GM10266 (cell line): ENCODE results near the gene PTPRT.

Source experiments
- DNase-seq: peaks from one replicate; pipeline ENCODE4 v3.0.0; 2012; ENCODE audit errors: extremely low spot score
- CTCF ChIP-seq: IDR thresholded peaks from 2 replicates; pipeline ENCODE4 v1.5.1; 2012; ENCODE audit warnings: mild to moderate bottlenecking, low read depth; ENCODE audit not compliant: control insufficient read depth, insufficient read depth; ENCODE audit errors: missing control alignments

The PTPRT gene

GRCh38 chr20:42649748-42650147 is 540.0 kb downstream of the PTPRT start:
- no peak for DNase-seq
- TF ChIP-seq CTCF: no peak

DNA sequence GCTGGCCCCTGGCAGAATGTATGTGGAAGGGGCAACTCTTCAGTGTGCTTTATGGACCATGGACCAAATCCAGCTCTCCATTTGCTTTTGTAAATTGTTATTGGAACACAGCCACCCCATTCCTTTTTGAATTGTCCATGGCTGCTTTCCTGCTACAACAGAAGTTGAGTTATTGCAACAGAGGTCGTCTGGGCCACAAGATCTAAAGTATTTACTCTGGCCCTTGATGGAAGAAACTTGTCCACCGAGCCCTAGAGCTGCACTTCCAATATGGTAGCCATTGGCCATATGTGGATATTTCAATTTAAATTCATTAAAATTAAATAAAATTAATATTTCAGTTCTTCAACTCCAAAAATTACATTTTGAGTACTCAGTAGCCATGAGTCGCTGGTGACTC is 543.5 kb downstream of the PTPRT start:
- TF ChIP-seq CTCF: no peak
- DNase-seq: no peak

- no peak for DNase-seq
- TF ChIP-seq CTCF: no peak
Measured at GRCh38 chr20:42641886-42642285, 547.8 kb downstream of the PTPRT start.

- no peak for TF ChIP-seq CTCF
- DNase-seq: no peak
Measured at GRCh38 chr20:42639140-42639539, 550.6 kb downstream of the PTPRT start.

DNA sequence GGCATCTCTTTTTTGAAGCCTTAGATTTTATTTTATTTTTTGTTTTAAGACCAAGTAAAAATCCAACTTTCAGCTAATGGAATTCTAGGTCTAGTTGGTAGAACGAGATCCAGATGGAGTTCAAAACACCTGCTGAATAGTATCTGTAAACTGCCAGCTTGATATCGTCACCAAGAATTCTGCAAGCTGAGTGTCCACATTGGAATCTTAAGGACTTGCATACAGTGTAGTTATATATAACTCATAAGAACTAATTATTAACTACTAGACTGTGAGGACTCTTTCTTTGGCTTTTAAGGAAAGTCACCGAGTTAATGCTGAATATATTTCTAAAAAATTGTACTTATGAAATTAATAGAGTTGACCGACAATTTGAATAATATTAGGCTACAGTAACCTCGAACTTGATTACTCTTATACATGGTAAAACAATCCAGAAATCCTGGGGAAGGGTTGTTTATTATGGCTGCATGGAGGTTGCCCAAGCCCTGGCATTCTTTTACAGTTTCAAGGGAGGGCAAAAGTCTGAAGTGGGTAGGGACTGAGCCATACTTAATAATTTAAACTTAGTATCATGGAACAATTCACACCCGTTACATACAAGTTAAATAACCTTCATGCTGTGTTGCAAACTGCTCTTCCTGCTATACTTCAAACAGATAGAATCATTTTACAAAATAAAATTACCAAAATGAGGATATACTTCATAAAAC is 553.9 kb downstream of the PTPRT start:
- no peak for DNase-seq
- TF ChIP-seq CTCF: no peak

DNA sequence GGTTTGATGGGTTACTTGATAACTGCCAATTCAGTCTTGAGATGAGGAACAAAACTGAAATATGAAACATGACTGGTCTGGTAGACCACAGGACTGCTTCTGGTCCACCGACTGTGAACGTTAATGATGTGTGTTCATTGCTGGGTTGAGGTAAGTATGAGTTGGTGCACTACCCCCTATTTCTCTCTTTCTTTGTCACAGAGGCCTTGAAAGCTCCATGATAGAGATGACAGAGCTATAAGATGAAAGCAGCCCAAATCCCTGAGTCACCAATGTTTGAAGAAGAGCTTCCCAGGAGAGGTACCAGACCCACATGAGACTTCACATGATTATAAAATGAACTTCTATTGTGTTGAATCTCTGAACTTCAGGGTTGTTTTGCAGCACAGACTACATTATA is 555.5 kb downstream of the PTPRT start:
- DNase-seq: no peak
- TF ChIP-seq CTCF: no peak

GRCh38 chr20:42628683-42629082 is 561.0 kb downstream of the PTPRT start:
- DNase-seq: no peak

More at GRCh38 chr20:42628683-42629082, 561.0 kb downstream of the PTPRT start:
- no peak for TF ChIP-seq CTCF
